ENCODE data around the gene RERE.

The RERE gene

GRCh38 chr1:8355439-8356255 is 461.8 kb downstream of the RERE start:
- DNase-seq, result no peak

- no peak for DNase-seq
Measured at GRCh38 chr1:8354038-8354437, 463.4 kb downstream of the RERE start.

DNA sequence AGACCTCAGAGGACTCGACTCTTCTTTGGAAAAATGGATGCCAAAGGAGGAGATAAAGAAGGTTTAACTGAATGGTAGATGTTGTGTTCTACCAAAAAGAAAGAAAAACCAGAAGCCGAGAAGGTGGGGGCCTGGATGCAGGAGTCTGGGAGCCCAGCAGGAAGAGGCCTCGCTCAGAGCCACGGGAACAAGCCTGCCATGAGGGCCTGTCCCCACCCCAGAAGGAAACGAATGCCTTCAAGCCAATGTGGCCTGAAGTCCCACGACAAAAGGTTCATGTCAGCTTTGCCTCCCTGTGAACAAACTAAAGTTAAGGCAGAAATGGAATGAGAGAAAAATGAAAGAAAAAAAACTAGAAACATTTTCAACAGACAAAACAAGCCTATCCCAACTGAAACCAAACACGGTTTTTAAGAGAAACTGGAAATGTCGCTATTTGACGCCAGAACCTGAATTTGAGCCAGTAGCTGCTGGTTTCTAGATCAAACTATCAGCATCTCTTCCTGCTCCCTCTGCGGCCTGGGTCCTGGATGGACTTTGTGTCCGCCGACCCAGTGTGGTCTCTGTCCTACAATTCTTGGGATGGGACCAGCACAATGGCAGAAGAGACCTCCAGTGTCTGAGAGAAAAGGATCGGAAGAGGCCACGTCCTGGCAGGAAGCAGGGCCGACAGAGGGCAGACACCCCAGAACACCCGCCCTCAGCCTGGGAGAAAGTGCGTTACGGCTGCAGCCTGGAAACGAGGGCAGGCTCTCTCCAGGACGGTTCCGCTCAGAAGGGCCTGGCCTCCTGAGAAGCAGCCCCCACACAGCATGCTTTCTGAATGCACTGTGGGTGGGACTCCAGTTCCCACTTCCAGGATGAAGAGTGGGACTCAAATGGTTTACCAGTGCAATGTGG is 464.3 kb downstream of the RERE start:
- no peak for DNase-seq

DNA sequence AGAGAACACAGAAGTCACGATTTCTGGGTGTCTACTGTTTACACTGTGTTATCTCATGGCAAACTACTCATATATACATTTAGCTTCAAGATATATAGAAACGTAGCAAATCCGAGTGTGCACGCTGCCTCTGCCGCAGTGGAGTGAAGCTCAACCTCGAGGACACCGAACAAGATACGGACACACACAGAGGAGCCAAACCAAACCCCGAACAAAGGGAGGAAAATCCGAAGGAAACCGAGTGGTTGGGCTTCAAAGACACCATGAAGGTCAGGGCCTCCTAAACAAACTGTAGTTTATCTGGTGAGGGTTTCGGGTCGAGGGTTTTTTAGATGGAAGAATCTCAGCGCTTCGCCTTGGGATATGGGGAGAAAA is 465.0 kb downstream of the RERE start:
- no peak for DNase-seq

DNA sequence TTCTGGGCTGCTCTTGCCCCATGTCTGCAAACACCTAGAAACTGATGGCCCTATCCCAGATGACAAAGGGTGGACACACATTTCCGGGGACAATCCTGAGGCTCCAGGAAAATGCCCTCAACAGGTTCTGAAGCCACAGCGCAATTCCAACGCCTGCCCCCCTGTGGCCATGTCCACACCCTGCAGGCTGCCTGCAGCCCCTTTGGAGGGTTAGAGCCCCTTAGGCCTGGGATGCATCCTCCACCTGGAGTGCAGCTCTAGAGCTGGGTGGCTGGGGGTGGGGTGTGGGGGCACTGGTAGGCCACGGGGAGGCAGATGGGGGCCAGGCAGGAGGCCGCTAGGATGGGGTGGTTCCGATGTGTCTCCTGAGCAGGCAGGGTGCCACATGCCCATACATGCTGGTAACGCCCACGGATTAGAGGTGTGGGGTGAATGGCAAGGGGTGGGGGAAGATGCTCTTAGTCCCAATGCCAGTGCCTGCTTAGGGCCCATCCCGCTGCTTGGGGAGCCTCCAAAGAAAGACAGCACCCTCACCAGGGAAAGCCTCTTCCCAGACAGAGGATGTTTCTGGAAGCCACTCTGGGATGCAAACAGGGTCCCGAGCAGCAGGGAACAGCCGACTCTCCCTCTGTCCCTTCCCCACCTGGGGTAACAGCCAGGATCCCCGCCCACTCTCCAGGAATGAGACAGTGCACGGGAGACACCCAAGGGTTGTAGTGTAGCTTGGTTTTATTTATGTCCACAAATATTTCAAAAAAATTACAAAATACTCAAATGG is 465.6 kb downstream of the RERE start:
- DNase-seq, result no peak

DNA sequence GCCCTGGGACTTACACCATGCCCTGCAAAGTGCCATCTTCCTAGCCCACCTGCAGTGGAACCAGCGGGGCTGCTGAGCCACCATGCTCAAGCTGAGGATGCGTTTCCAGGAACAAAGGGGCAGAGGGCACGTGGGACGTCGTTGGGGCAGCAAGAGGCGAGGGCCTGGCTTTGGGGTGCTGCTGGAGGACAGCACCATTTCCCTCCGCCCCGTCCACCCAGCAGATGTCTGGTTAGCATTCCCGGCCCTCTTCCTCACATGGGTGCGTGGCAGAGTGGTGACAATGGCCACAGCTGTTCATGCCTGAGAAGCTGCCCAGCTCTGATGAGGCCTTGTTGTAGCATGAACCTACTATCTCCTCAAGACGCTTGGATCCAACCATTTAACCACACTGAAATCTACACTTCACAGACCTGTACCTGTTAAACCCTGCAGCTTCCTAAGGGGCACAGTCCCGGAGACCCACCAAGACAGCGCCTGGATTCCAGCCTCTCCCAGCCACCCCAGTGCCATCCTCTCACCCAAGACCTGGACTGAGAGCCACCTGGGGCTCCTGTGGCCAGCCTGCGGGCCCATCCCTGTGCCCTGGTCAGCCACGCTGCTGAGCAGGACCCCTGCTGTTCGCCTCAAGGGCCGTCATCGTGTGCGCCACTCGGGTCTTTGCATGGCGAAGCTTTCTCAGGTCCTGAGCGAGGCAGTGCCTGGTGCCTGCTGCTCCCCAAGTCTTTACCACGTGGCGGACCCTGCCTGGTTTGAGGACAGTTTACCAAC is 466.3 kb downstream of the RERE start:
- DNase-seq, result no peak

GRCh38 chr1:8349961-8350360 is 467.5 kb downstream of the RERE start:
- DNase-seq, result no peak

GRCh38 chr1:8349473-8349865 is 468.0 kb downstream of the RERE start:
- no peak for DNase-seq

GRCh38 chr1:8348777-8349472 is 468.5 kb downstream of the RERE start:
- DNase-seq, result no peak

- DNase-seq, result no peak
Measured at GRCh38 chr1:8348047-8348776, 469.2 kb downstream of the RERE start.

DNA sequence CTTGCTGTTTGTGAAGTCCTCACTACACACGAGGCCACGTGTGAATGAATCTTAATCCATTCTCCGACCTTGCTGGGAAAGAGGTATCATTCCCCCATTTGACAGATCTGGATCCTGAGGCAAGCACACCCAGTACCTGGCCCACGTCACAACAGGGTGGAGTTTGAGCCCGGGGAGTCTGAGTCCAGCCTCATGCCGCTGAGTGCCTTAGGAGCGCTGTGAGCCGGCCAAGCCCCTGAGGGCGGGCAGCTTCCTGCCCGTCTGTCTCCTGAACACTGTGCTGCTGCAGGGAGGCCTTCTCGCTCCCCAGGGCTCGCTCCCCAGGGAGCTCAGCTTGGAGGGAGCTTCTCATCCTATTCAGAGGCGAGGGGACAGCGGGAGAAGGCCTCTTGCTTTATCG is 469.8 kb downstream of the RERE start:
- no peak for DNase-seq

GRCh38 chr1:8345621-8346415 is 471.6 kb downstream of the RERE start:
- DNase-seq, result no peak

DNA sequence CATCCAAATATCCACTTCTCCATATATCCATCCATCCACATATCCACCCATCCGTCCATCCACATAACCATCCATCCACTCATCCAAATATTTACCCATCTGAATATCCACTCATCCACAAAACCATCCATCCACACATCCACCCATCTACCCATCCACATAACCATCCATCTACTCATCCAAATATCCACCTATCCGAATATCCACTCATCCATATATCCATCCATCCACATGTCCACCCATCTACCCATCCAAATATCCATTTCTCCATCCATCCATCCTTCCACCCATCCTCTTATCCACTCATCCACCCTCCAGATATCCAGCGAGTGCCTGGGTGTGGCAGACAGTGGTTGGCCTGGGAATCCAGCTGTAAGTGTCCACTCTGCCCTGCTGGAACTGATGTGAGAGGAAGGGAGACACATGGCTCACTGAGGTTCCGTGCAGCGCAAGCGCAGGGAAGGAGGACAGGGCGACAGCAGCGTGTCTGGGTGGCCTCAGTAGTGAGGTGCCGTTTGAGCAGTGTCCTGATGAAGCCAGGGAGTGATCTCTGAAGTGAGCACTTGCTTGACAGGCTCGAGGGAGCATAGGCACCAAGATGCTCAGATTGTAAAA is 472.4 kb downstream of the RERE start:
- DNase-seq, result no peak

- no peak for DNase-seq
Measured at GRCh38 chr1:8343464-8344001, 473.9 kb downstream of the RERE start.

- no peak for DNase-seq
Measured at GRCh38 chr1:8343044-8343443, 474.4 kb downstream of the RERE start.

GRCh38 chr1:8342325-8342724 is 475.1 kb downstream of the RERE start:
- no peak for DNase-seq

- DNase-seq, result no peak
Measured at GRCh38 chr1:8340448-8340847, 477.0 kb downstream of the RERE start.

DNA sequence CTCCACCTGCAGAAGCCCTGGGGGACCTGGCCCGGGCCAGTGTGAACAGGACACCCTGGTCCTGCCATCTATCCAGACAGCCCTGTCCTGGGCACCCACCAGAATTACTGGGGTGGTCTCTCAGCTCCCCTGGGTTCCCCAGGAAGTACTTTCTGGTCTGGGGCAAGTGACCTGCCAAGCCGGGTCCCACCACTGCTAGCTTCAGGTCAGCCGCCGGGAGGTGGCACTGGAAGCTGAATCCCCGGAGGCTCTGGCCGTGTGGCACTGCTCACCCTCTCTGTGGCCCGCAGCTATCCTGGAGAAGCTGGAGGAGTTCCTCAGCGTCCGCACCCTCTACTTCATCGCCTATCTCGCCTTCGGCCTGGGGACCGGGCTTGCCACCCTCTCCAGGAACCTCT is 478.2 kb downstream of the RERE start:
- no peak for DNase-seq

- DNase-seq, result no peak
Measured at GRCh38 chr1:8338526-8339202, 478.8 kb downstream of the RERE start.
